Vagina (tissue), 2 donors: ENCODE measurements around the gene ACTR1A. TPM values are rescaled to one million over a fixed set of nuclear protein-coding genes. Genes with fewer than 3 reads are reported as not detected.

Experiments used
- DNase-seq, 2 donors: peaks; one replicate each; pipeline ENCODE4 v3.0.0-alpha.2; 2017; ENCODE audit errors: extremely low spot score in 2 of 2
- H3K27ac ChIP-seq: fragments of 200-600 bp; sonication (generic); one replicate; pipeline ENCODE4 v1.5.1; 2019
- H3K27me3 ChIP-seq: fragments of 200-600 bp; sonication (generic); one replicate; pipeline ENCODE4 v1.5.1; 2019
- H3K36me3 ChIP-seq, 2 donors: fragments of 200-600 bp; sonication (generic); one replicate each; pipeline ENCODE4 v1.5.1; 2017 to 2019
- H3K4me1 ChIP-seq: fragments of 200-600 bp; sonication (generic); one replicate; pipeline ENCODE4 v1.5.1; 2019
- H3K4me3 ChIP-seq, 2 donors: fragments of 200-600 bp; sonication (generic); 1 replicate in 1 of 2; 2 replicates in 1 of 2; pipeline ENCODE4 v1.5.1; 2016 to 2019
- H3K9me3 ChIP-seq: fragments of 200-600 bp; sonication (generic); one replicate; pipeline ENCODE4 v1.5.1; 2019
- POLR2A ChIP-seq, 2 donors: fragments of 450-650 bp; IDR thresholded peaks; one replicate each; pipeline ENCODE4 v1.6.1; 2017; ENCODE audit warnings: antibody characterized with exemption in 2 of 2, mild to moderate bottlenecking in 2 of 2, moderate library complexity in 2 of 2
- POLR2AphosphoS5 ChIP-seq, 2 donors: sonication (generic); formaldehyde crosslinking; IDR thresholded peaks; one replicate each; pipeline ENCODE4 v1.9.0; 2017; ENCODE audit warnings: antibody characterized with exemption in 2 of 2, mild to moderate bottlenecking in 2 of 2, low read depth in 1 of 2; ENCODE audit not compliant: insufficient read depth in 1 of 2
- intact Hi-C: fragments of 100-400 bp; cut with DNase I; formaldehyde crosslinking; loops from one replicate; pipeline ENCODE4 v1.15.1; 2023
- total RNA-seq: library from RNA; depleted of rRNA; stranded (reverse); fragments of >200 nt; gene quantifications from one replicate; pipeline ENCODE4 v1.2.3, GENCODE V29; 2016
- TF ChIP-seq, protein P1 (sequence below), 3 experiments: fragments of 450-650 bp in 2 of 3; fragments of 200-600 bp in 1 of 3; sonication (generic) in 1 of 3; IDR thresholded peaks; one replicate each; pipeline ENCODE4 v1.5.1; 2017 to 2019; ENCODE audit warnings: antibody characterized with exemption in 3 of 3, mild to moderate bottlenecking in 2 of 3, moderate library complexity in 2 of 3

ACTR1A gene
- total RNA-seq, 1 donor from 2014 or later: 74.2 TPM

DNA sequence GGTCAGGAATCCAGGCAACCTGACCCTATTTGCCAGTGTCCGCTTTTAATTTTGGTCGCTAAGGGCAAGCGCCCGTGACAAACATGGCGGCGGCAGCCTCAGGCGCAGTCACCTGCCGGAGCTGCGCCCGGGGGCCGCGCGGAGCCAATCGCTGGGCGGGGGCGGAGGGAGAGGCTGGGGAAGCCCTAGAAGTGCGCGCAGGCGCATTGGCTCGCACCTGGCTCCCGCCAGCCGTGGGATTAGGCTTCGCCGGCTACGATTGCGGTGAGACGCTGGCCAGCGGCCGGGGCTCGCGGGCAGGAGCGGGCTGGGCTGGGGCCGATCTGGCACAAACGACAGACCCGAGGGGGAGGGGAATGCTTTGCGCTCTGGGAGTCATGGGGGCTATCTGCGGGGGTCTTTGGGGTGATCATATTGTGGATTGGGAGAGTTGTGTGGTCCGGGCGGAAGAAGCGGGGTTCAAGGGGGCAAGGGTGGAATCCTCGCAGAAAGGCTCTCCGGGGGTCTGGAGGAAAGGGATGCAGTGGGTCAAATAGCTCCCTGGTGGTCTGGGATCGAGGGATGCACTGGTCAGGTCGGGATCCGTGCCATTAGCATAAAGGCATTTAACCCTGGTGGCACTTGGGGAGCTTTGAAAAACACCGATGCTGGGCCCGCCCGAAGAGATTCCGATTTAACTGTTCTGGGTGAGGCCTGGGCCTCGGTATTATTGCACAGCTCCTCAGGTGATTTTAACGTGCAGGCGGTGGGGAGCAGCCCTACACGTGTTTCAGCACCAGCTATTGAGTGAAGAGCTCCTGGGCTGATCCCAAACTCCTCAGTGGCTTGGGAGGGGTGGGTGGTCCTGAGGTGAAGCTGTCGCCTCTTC, 41.1 kb downstream of the ACTR1A start:
- DNase-seq: no peak

DNA sequence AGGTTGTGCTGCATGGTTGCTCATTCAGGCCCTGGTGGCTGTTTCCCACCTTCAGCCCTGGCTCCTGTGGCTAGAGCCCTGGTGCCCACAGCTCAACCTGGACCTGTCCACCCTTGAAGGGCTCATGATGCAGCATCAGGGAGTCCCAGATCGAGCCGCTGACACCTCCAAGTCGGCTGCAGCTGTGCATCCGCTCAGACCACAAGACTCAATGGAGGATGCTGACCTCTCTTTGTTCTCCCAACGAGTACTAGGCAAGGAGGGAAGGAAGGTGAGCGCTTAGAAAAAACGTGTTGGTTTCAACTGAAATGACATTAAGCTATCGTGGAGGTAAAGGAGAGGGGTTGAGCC, 41.7 kb downstream of the ACTR1A start:
- H3K27ac ChIP-seq: no peak overlapping the region
- TF ChIP-seq, protein P1, sequence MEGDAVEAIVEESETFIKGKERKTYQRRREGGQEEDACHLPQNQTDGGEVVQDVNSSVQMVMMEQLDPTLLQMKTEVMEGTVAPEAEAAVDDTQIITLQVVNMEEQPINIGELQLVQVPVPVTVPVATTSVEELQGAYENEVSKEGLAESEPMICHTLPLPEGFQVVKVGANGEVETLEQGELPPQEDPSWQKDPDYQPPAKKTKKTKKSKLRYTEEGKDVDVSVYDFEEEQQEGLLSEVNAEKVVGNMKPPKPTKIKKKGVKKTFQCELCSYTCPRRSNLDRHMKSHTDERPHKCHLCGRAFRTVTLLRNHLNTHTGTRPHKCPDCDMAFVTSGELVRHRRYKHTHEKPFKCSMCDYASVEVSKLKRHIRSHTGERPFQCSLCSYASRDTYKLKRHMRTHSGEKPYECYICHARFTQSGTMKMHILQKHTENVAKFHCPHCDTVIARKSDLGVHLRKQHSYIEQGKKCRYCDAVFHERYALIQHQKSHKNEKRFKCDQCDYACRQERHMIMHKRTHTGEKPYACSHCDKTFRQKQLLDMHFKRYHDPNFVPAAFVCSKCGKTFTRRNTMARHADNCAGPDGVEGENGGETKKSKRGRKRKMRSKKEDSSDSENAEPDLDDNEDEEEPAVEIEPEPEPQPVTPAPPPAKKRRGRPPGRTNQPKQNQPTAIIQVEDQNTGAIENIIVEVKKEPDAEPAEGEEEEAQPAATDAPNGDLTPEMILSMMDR (IDR thresholded peaks at IDR 0.05): no peak
- TF ChIP-seq POLR2A (IDR thresholded peaks at IDR 0.05) (no peak), POLR2AphosphoS5 (IDR thresholded peaks at IDR 0.05; ENCODE audit: insufficient read depth in 1 of 2, low read depth in 1 of 2) (no peak)
- no peaks in the 10 kb centered on the region for H3K36me3 ChIP-seq
- H3K4me3 ChIP-seq: peak overlapping the region; percentile 47 to 66
- intact Hi-C loops: no loop called here
- H3K27me3 ChIP-seq: no peaks in the 10 kb centered on the region
- H3K9me3 ChIP-seq: no peaks in the 10 kb centered on the region
- no peak for DNase-seq
- H3K4me1 ChIP-seq: peaks cover 7% of the 10 kb centered on the region

More for the DNA sequence above, 41.1 kb downstream of the ACTR1A start:
- intact Hi-C loops: no loop called here
- Histone ChIP-seq H3K9me3 (no peaks in the 10 kb centered on the region), H3K4me3 (peak overlapping the region; percentile 47 to 66), H3K27ac (peak overlapping the region; percentile 40), H3K27me3 (no peaks in the 10 kb centered on the region), H3K36me3 (no peaks in the 10 kb centered on the region), H3K4me1 (peaks cover 7% of the 10 kb centered on the region)
- TF ChIP-seq POLR2AphosphoS5 (IDR thresholded peaks at IDR 0.05; ENCODE audit: insufficient read depth in 1 of 2, low read depth in 1 of 2) (peak; percentile 62 to 90), POLR2A (IDR thresholded peaks at IDR 0.05) (no peak)
- TF ChIP-seq, protein P1 (IDR thresholded peaks at IDR 0.05): no peak

DNA sequence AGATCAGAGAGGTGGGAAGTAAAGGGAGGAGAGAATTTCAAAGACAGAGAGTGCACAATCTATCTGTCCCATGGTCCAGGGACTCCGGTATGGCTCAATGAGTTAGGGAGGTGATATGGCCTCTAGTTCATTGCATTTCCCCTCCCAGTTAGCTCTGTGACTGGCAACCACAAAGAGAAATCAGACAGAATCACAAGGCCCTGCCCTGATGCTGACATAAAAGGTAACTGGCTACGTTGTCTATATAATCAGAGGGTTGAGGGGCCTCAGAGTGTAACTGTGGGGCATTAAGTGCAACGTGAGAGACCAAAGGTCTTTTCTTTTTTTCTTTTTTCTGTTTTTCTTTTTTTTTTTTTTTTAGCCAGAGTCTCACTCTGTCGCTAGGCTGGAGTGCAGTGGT, 43.9 kb downstream of the ACTR1A start:
- no peak for DNase-seq
- Histone ChIP-seq H3K36me3 (no peaks in the 10 kb centered on the region), H3K9me3 (no peaks in the 10 kb centered on the region), H3K4me1 (peaks cover 7% of the 10 kb centered on the region), H3K4me3 (no peak overlapping the region), H3K27me3 (no peaks in the 10 kb centered on the region), H3K27ac (no peak overlapping the region)
- intact Hi-C loops: no loop called here
- TF ChIP-seq, protein P1 (IDR thresholded peaks at IDR 0.05): no peak
- TF ChIP-seq POLR2AphosphoS5 (IDR thresholded peaks at IDR 0.05; ENCODE audit: insufficient read depth in 1 of 2, low read depth in 1 of 2) (no peak), POLR2A (IDR thresholded peaks at IDR 0.05) (no peak)

DNA sequence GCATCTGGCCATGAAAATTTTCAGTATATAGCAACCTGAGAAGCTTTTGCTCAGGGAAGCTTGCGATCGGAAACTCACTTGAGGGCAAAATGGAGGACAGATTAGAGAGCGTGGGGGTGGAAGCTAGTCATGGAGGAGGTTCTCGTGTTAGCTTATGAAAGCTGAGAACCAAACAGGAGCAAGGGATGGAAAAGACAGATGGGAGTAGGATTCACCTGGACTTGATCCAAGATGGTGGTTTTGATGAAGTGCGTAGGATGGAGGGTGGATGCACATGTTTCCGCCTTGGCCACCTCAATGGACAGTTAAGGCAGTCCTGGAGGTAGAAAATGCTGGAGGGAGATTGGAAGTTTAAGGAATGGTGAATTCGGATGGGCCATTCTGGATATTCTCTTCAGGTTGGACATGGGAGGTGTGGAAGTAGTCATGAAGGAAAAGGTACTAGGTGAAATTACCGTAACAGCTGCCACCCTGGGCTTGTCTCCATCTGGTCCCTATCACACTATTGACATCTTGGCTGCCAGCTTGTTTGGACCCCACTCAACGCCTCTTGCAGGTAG, 44.8 kb downstream of the ACTR1A start:
- no peak for DNase-seq
- no peaks in the 10 kb centered on the region for H3K9me3 ChIP-seq
- no peaks in the 10 kb centered on the region for H3K27me3 ChIP-seq
- H3K4me1 ChIP-seq: peaks cover 7% of the 10 kb centered on the region
- no peak for TF ChIP-seq POLR2AphosphoS5 (IDR thresholded peaks at IDR 0.05; ENCODE audit: insufficient read depth in 1 of 2, low read depth in 1 of 2)
- TF ChIP-seq, protein P1 (IDR thresholded peaks at IDR 0.05): no peak
- TF ChIP-seq POLR2A (IDR thresholded peaks at IDR 0.05): no peak
- H3K27ac ChIP-seq: no peak overlapping the region
- intact Hi-C loops: no loop called here
- H3K4me3 ChIP-seq: no peak overlapping the region
- no peaks in the 10 kb centered on the region for H3K36me3 ChIP-seq
